Inflammatory macrophage (primary cell): ENCODE measurements around the gene TNP2.

Experiments
- DNase-seq, 2 donors: peaks; one replicate each; pipeline ENCODE4 v3.0.0-alpha.2; 2020 to 2022

The TNP2 gene

DNA sequence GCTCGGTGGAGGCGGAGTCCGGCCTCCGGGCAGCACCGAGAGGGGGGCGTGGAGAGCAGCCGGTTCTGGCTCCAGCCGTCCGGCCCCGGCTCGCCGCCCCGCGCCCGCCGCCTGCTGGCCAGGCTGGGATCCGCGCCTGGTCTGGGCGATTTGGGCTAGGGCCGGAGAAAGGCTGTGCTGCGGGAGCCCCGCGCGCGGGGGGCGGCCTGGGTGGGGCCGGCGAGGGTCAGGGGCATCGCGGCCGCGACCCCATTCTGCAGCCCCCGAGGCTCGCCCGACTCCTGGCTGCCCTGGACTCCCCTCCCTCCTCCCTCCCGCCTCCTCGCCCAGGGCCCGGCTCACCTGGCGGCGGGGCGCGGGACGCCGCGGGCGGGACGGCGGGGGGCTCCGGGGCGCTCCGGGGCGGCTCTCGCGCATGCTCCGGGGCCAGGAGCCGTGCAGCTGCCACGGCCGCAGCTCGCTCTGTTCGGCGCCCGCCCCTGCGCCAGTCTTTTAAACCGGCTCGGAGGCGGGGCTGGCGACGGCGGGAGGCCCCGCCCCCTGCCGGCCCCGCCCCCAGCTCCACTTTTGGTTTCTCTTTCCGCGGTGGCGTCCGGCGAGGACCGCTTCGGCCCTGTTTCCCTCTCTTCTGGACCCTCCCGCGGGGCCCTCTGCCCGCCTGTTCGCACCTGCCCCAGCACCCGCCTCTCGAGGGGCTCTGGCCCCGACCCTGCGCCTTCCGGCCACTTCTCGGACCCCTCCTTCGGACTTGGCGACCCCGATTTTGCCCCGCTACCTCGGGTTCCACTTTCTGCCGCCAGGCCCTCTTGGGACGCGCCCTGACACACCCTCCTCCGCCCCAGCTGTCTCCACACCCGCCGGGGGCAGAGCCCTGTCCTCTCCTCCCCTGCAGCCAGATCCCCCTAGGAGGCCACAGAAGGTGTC is 13.1 kb downstream of the TNP2 start, which contains the start of gene SOCS1:
Gene SOCS1, minus strand, starts transcription at position 468 of the 924 bp plus-strand sequence. CDS start 726 bp downstream, outside the sequence.
- DNase-seq: peak; percentile 83 to 91

DNA sequence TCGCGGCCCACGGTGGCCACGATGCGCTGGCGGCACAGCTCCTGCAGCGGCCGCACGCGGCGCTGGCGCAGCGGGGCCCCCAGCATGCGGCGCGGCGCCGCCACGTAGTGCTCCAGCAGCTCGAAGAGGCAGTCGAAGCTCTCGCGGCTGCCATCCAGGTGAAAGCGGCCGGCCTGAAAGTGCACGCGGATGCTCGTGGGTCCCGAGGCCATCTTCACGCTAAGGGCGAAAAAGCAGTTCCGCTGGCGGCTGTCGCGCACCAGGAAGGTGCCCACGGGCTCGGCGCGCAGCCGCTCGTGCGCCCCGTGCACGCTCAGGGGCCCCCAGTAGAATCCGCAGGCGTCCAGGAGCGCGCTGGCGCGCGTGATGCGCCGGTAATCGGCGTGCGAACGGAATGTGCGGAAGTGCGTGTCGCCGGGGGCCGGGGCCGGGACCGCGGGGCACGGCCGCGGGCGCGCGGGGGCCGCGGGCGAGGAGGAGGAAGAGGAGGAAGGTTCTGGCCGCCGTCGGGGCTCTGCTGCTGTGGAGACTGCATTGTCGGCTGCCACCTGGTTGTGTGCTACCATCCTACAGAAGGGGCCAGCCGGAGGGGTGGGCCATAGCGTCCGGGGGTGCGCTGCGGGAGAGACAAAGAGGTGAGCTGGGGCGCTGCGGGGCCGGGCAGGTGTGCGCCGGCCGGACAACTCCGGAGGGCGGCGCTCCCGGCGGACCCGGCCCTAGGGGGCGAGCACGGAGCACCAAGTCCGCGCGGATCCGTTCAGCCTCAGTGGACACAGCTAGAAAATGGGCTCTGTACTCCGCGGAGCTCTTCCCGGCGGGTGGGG is 14.0 kb downstream of the TNP2 start:
- DNase-seq: peak in 1 of 2 donors; percentile 58

DNA sequence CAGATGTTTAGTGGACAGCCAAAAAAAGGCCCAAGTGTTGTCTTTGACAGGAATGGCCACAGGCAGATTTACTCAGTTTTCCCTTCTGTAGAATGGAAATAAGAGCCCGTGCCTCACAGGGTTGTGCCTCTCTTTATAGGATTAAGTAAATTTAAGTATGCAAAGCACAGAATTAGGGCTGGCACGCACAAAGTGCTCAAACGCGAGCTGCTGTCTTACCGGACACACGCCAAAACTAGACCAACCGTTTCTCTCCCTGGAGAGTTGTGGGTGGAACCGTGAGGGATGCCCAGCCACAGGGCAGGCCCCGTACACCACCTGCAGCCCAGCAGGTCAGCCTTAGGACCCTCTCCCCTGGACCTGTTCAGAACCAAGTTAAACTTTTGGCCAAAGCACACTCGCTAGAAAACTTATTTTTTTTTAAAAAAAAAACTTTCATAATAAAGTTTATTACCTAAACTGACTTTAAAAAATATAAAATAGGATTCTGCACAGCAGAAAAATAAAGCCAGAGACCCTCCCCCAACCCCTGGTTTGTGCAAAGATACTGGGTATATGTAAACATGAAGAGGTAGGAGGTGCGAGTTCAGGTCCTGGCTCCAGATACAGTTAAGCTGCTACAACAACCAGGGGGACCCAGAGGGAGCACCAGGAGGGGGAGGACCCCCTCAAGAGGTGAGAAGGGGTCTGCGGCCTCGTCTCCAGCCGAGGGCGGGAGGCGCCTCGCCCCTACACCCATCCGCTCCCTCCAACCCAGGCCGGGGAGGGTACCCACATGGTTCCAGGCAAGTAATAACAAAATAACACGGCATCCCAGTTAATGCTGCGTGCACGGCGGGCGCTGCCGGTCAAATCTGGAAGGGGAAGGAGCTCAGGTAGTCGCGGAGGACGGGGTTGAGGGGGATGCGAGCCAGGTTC is 14.9 kb downstream of the TNP2 start:
- no peak for DNase-seq

GRCh38 chr16:11253009-11253994 is 15.8 kb downstream of the TNP2 start:
- no peak for DNase-seq

DNA sequence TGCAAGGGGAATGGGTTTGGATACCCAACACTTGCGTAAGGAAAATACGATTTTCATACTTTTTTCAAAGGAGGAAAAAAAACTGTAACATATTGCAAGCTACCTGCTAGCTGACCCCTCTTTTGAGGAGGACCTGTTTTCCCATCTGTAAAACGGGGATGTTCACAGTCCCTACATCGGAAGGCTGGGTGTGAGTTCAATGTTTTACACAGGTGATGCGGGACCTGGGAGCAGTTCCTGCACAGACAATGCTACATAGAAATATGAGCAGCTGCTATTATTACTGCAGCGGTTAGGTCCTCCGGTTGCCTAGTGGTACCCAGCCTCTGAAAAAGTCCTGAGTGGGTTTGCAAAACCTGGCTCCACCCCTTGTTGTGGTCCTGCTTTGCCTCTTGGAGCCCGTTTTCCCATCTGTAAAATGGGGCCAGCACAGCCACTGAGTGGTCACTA is 16.6 kb downstream of the TNP2 start:
- DNase-seq: no peak

DNA sequence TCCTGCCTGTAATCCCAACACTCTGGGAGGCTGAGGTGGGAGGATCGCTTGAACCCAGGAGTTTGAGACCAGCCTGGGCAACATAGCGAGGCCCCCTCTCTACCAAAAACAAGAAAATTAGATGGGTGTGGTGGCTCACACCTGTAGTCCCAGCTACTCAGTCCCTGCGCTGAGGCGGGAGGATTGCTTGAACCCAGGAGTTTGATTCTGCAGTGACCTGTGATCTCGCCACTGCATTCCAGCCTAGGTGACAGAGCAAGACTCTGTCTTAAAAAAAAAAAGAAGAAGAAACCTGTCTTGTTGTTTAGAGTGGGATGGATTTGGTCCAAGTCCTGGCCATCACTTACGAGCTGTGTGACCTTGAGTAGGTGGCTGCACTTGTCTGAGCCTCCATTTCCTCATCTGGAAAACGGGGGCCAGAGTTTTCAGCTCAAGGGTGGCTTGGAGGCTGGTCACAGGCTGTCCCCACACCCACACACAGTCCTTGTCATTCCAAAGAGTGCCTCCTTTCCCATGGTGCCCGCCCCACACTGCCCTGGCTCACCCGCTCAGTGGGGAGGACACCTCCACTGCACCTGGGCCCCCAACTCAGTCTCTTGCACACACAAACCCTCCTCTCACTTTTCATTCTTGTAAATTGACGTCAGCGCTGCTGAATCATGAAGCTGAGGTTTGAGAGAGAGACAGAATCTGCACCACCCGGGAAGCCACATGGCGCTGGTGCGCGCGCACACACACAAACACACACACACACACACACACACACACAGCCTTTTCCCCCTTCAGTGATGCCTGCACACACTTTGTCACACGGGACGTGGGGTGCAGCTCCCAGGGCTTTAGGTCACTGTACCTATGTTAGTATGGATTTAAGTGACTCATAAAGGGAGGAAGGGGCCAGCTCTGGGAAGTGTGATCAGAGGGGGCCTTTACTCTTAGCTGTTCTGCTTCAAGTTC is 17.3 kb downstream of the TNP2 start:
- peak in 1 of 2 donors; percentile 35 for DNase-seq

GRCh38 chr16:11250786-11251524 is 18.2 kb downstream of the TNP2 start:
- DNase-seq: no peak

- no peak for DNase-seq
Observed at GRCh38 chr16:11250091-11250785, 18.9 kb downstream of the TNP2 start.

DNA sequence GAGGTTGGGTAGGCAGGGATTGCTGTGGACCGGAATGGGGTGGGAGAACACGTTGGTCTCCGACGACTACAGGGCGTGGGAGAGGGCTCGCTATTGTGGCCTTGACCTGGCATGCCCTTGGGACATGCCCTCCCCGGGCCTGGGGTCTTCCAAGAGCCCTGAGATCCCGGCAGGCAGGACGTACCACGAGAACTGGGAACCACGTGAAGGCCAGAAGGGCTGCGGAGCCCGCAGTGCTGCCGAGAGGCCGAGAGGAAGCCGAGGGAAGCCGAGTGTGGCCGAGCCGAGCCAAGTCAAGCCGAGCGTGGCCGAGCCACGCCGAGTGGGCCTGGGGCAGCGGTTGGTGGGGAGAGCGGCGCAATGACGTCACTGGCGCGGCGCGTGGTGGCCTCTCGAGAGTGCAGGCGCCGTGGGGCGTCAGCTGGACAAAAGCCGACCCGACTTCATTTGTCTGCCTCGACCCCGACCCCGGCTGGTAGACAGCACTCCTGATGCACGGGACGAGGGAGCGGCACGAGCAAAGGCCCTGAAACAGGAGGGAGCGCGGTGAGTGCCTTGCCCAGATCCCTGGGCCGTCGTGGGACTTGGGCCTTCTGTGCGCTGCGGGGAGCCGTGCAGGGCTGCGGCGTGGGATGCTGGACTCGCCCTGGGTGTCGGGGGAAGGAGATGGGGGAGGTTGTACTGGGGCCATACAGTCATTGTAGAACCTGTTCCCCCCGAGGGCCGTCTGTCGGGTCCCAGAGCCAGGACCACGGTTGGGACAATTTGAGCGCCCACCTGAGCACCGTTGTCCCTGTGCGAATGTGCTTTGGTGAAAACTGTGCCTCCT is 19.7 kb downstream of the TNP2 start:
- no peak for DNase-seq

DNA sequence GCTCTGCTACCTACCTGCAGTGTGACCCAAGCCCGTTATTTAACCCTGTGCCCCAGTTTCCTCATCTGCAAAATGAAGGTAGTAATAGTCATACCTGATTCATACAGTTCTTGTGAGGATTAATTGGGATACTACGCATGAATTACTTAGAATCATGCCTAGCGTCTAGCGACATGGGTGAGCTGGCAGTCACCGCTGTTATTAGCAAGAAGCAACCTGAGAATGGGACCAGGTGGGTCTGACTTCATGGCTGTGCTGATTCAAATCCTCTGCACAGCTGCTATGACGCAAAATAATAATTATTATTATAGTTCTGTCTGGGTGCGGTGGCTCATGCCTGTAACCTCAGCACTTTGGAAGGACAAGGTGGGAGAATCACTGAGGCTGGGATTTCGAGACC is 21.0 kb downstream of the TNP2 start:
- DNase-seq: no peak

DNA sequence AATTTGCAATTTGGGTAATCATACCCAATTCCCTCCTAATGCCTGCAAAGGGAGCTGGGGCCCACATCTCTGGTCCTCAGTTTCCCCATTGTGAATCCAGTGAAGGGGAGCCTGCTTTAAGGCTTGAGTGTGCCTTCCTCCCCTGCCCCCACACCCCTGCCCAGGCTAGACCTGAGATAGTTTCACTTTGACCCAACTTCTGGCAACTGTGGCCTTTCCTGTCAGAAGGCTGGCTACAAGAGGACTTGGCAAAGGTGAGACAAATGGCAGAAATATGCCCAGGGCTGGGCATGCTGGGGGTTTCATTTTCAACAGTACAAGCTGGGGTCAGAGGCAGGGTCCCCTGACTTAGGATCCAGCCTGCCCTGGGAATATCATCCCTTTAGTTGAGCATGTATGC is 23.1 kb downstream of the TNP2 start:
- no peak for DNase-seq

DNA sequence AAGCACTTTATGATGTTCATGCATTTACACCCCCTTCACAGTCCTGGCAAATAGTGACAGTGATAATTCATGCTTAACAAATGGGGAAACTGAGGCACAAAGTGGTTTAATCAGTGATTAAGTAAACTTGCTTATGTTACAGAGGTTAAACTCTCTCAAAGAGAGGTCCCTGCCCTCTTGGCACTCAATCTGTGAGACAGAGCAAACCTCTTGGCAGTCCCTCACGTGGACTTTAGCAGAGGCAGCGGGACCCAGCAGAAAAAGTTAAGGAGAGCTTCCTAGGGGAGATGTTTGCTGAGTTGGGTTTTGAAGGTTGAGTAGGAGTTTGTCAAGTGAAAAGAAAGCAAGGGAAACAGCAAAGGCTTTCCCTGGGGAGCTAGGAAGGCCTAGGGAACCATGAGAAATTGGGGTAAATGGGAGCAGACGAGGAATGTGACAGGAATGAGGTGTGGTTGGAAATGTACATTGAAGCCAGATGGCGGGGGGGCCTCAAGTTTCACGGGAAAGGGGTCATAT is 23.8 kb downstream of the TNP2 start:
- DNase-seq: no peak

DNA sequence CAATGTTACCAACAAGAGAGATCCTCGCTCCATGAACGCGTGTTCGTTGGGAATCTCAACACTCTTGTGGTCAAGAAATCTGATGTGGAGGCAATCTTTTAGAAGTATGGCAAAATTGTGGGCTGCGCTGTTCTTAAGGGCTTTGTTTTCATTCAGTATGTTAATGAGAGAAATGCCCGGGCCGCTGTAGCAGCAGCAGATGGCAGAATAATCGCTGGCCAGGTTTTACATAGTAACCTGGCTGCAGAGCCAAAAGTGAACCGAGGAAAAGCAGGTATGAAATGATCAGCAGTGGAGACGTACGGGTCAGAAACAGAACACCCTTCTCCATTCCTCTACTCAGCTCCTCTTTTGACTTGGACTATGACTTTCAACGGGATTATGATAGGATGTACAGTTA is 26.5 kb downstream of the TNP2 start:
- DNase-seq: no peak

GRCh38 chr16:11241480-11242204 is 27.5 kb downstream of the TNP2 start:
- no peak for DNase-seq

GRCh38 chr16:11240636-11241473 is 28.3 kb downstream of the TNP2 start:
- DNase-seq: no peak
